Activated T-helper 17 cell treated with anti-CD3 and anti-CD28 coated beads, Interleukin-2, amount 50 U/mL, for 72 hours (primary cell): ENCODE data around the gene ENTHD1. TPM values are rescaled to one million over a fixed set of nuclear protein-coding genes. Genes with fewer than 3 reads are reported as not detected.

Source experiments
- ATAC-seq: fragments of 150-1000 bp; cut with Tn5 transposase; replicated peaks from 2 replicates; pipeline ENCODE4 v1.10.0; 2021; ENCODE audit warnings: mild to moderate bottlenecking, moderate library complexity
- H3K27ac Mint-ChIP-seq: one replicate; pipeline ENCODE4 v1.8.0; 2022; ENCODE audit warnings: mixed read lengths
- H3K27me3 Mint-ChIP-seq: one replicate; pipeline ENCODE4 v1.8.0; 2022; ENCODE audit warnings: mixed read lengths
- H3K36me3 Mint-ChIP-seq: one replicate; pipeline ENCODE4 v1.8.0; 2022; ENCODE audit warnings: low read depth, mild to moderate bottlenecking, mixed read lengths
- H3K4me1 Mint-ChIP-seq: one replicate; pipeline ENCODE4 v1.8.0; 2022; ENCODE audit warnings: mixed read lengths
- H3K4me3 Mint-ChIP-seq: one replicate; pipeline ENCODE4 v1.8.0; 2022; ENCODE audit warnings: mild to moderate bottlenecking, mixed read lengths
- H3K9me3 Mint-ChIP-seq: one replicate; pipeline ENCODE4 v1.8.0; 2022; ENCODE audit warnings: mixed read lengths
- total RNA-seq, 2 donors: library from RNA; stranded (reverse); gene quantifications; one replicate each; pipeline ENCODE4 v1.2.3, GENCODE V29; 2022

Gene ENTHD1
- total RNA-seq, result 1 to 10 TPM in 1 of 2 donors, under 1 TPM in 1; 0.58 to 1.2 TPM

- H3K36me3 Mint-ChIP-seq, result no peaks in the 10 kb centered on the region
- H3K27ac Mint-ChIP-seq, result no peak within 1 kb of the TSS
- H3K9me3 Mint-ChIP-seq, result peaks cover 3% of the 10 kb centered on the region
- H3K4me3 Mint-ChIP-seq, result no peak within 1 kb of the TSS
- no peak for ATAC-seq
- H3K4me1 Mint-ChIP-seq, result peaks cover 7% of the 10 kb centered on the region
- no peaks in the 10 kb centered on the region for H3K27me3 Mint-ChIP-seq
Measured at GRCh38 chr22:39893526-39893925, at the start of gene ENTHD1. Gene ENTHD1 (minus strand): TSS chr22:39893760. CDS start chr22:39887748, 6,012 bp downstream.

- H3K4me3 Mint-ChIP-seq, result peak overlapping the region; percentile 83
- no peaks in the 10 kb centered on the region for H3K9me3 Mint-ChIP-seq
- peak overlapping the region; percentile 77 for H3K27ac Mint-ChIP-seq
- H3K4me1 Mint-ChIP-seq, result peaks cover 58% of the 10 kb centered on the region
- H3K27me3 Mint-ChIP-seq, result no peaks in the 10 kb centered on the region
- peaks cover 16% of the 10 kb centered on the region for H3K36me3 Mint-ChIP-seq
- no peak for ATAC-seq
Measured at GRCh38 chr22:39943337-39943736, 49.8 kb upstream of the ENTHD1 start.

GRCh38 chr22:39942439-39943230, 49.1 kb upstream of the ENTHD1 start:
- ATAC-seq, result peak; percentile 49
- no peaks in the 10 kb centered on the region for H3K27me3 Mint-ChIP-seq
- H3K27ac Mint-ChIP-seq, result peak overlapping the region; percentile 77
- peaks cover 15% of the 10 kb centered on the region for H3K36me3 Mint-ChIP-seq
- H3K9me3 Mint-ChIP-seq, result no peaks in the 10 kb centered on the region
- H3K4me3 Mint-ChIP-seq, result peak overlapping the region; percentile 83
- H3K4me1 Mint-ChIP-seq, result peaks cover 65% of the 10 kb centered on the region

- no peak for ATAC-seq
- no peaks in the 10 kb centered on the region for H3K27me3 Mint-ChIP-seq
- H3K4me1 Mint-ChIP-seq, result peaks cover 68% of the 10 kb centered on the region
- H3K36me3 Mint-ChIP-seq, result peaks cover 9% of the 10 kb centered on the region
- no peaks in the 10 kb centered on the region for H3K9me3 Mint-ChIP-seq
- peak overlapping the region; percentile 77 for H3K27ac Mint-ChIP-seq
- peak overlapping the region; percentile 83 for H3K4me3 Mint-ChIP-seq
Measured at GRCh38 chr22:39941601-39942000, 48.0 kb upstream of the ENTHD1 start.

- peak overlapping the region; percentile 83 for H3K4me3 Mint-ChIP-seq
- peak overlapping the region; percentile 77 for H3K27ac Mint-ChIP-seq
- peaks cover 72% of the 10 kb centered on the region for H3K4me1 Mint-ChIP-seq
- H3K9me3 Mint-ChIP-seq, result no peaks in the 10 kb centered on the region
- no peaks in the 10 kb centered on the region for H3K27me3 Mint-ChIP-seq
- peak; percentile 22 for ATAC-seq
- peaks cover 13% of the 10 kb centered on the region for H3K36me3 Mint-ChIP-seq
Measured at GRCh38 chr22:39940757-39941305, 47.3 kb upstream of the ENTHD1 start.

GRCh38 chr22:39939830-39940229, 46.3 kb upstream of the ENTHD1 start:
- peak overlapping the region; percentile 83 for H3K4me3 Mint-ChIP-seq
- no peaks in the 10 kb centered on the region for H3K27me3 Mint-ChIP-seq
- H3K9me3 Mint-ChIP-seq, result no peaks in the 10 kb centered on the region
- peak overlapping the region; percentile 77 for H3K27ac Mint-ChIP-seq
- no peak for ATAC-seq
- H3K36me3 Mint-ChIP-seq, result peaks cover 7% of the 10 kb centered on the region
- H3K4me1 Mint-ChIP-seq, result peaks cover 74% of the 10 kb centered on the region

- Mint-ChIP-seq H3K4me3 (no peak overlapping the region), H3K36me3 (peaks cover 10% of the 10 kb centered on the region), H3K4me1 (peaks cover 73% of the 10 kb centered on the region), H3K9me3 (no peaks in the 10 kb centered on the region), H3K27ac (peak overlapping the region; percentile 82), H3K27me3 (no peaks in the 10 kb centered on the region)
- ATAC-seq, result peak; percentile 78
Measured at GRCh38 chr22:39938509-39939111, 45.0 kb upstream of the ENTHD1 start.

- no peaks in the 10 kb centered on the region for H3K9me3 Mint-ChIP-seq
- ATAC-seq, result no peak
- H3K4me3 Mint-ChIP-seq, result no peak overlapping the region
- peak overlapping the region; percentile 82 for H3K27ac Mint-ChIP-seq
- no peaks in the 10 kb centered on the region for H3K27me3 Mint-ChIP-seq
- peaks cover 10% of the 10 kb centered on the region for H3K36me3 Mint-ChIP-seq
- peaks cover 74% of the 10 kb centered on the region for H3K4me1 Mint-ChIP-seq
Measured at GRCh38 chr22:39937906-39938305, 44.3 kb upstream of the ENTHD1 start.

- peak overlapping the region; percentile 82 for H3K27ac Mint-ChIP-seq
- H3K4me3 Mint-ChIP-seq, result no peak overlapping the region
- H3K9me3 Mint-ChIP-seq, result no peaks in the 10 kb centered on the region
- H3K27me3 Mint-ChIP-seq, result no peaks in the 10 kb centered on the region
- no peak for ATAC-seq
- H3K4me1 Mint-ChIP-seq, result peaks cover 72% of the 10 kb centered on the region
- H3K36me3 Mint-ChIP-seq, result peaks cover 10% of the 10 kb centered on the region
Measured at GRCh38 chr22:39936523-39937145, 43.1 kb upstream of the ENTHD1 start.

GRCh38 chr22:39935612-39936011, 42.1 kb upstream of the ENTHD1 start:
- Mint-ChIP-seq H3K27me3 (no peaks in the 10 kb centered on the region), H3K4me3 (no peak overlapping the region), H3K27ac (peak overlapping the region; percentile 82), H3K36me3 (peaks cover 10% of the 10 kb centered on the region), H3K4me1 (peaks cover 62% of the 10 kb centered on the region), H3K9me3 (no peaks in the 10 kb centered on the region)
- no peak for ATAC-seq

- Mint-ChIP-seq H3K27ac (peak overlapping the region; percentile 82), H3K9me3 (no peaks in the 10 kb centered on the region), H3K27me3 (no peaks in the 10 kb centered on the region), H3K4me3 (no peak overlapping the region), H3K4me1 (peaks cover 57% of the 10 kb centered on the region), H3K36me3 (peaks cover 10% of the 10 kb centered on the region)
- no peak for ATAC-seq
Measured at GRCh38 chr22:39935116-39935515, 41.6 kb upstream of the ENTHD1 start.

GRCh38 chr22:39933741-39934140, 40.2 kb upstream of the ENTHD1 start:
- no peaks in the 10 kb centered on the region for H3K9me3 Mint-ChIP-seq
- peaks cover 10% of the 10 kb centered on the region for H3K36me3 Mint-ChIP-seq
- no peak overlapping the region for H3K4me3 Mint-ChIP-seq
- no peaks in the 10 kb centered on the region for H3K27me3 Mint-ChIP-seq
- H3K27ac Mint-ChIP-seq, result peak overlapping the region; percentile 82
- peak; percentile 13 for ATAC-seq
- H3K4me1 Mint-ChIP-seq, result peaks cover 53% of the 10 kb centered on the region

- Mint-ChIP-seq H3K4me3 (no peak overlapping the region), H3K27me3 (no peaks in the 10 kb centered on the region)
Measured at GRCh38 chr22:39932918-39933649, 39.5 kb upstream of the ENTHD1 start.

GRCh38 chr22:39932166-39932565, 38.6 kb upstream of the ENTHD1 start:
- peaks cover 47% of the 10 kb centered on the region for H3K4me1 Mint-ChIP-seq
- peaks cover 10% of the 10 kb centered on the region for H3K36me3 Mint-ChIP-seq
- no peaks in the 10 kb centered on the region for H3K9me3 Mint-ChIP-seq
- H3K4me3 Mint-ChIP-seq, result no peak overlapping the region
- no peaks in the 10 kb centered on the region for H3K27me3 Mint-ChIP-seq
- no peak for ATAC-seq
- H3K27ac Mint-ChIP-seq, result no peak overlapping the region

More at GRCh38 chr22:39932918-39933649, 39.5 kb upstream of the ENTHD1 start:
- Mint-ChIP-seq H3K36me3 (peaks cover 10% of the 10 kb centered on the region), H3K27ac (peak overlapping the region; percentile 82), H3K4me1 (peaks cover 49% of the 10 kb centered on the region), H3K9me3 (no peaks in the 10 kb centered on the region)
- peak; percentile 40 for ATAC-seq
